Thyroid gland (tissue), 4 donors: ENCODE data around the gene WIPF1. TPM values are rescaled to one million over a fixed set of nuclear protein-coding genes. Genes with fewer than 3 reads are reported as not detected.

ENCODE experiments used
- DNase-seq, 2 donors: peaks; one replicate each; pipeline ENCODE4 v3.0.0-alpha.2; 2019
- H3K27ac ChIP-seq, 3 donors: fragments of 200-600 bp; sonication (generic); 1 replicate in 2 of 3; 2 replicates in 1 of 3; pipeline ENCODE4 v1.5.1; 2016 to 2019; ENCODE audit warnings: mild to moderate bottlenecking in 1 of 3, moderate library complexity in 1 of 3
- H3K27me3 ChIP-seq: fragments of 200-600 bp; sonication (generic); one replicate; pipeline ENCODE4 v1.5.1; 2019
- H3K36me3 ChIP-seq, 2 donors: fragments of 200-600 bp; sonication (generic); one replicate each; pipeline ENCODE4 v1.5.1; 2016 to 2019
- H3K4me1 ChIP-seq, 2 donors: fragments of 200-600 bp; sonication (generic); one replicate each; pipeline ENCODE4 v1.5.1; 2017 to 2019
- H3K4me3 ChIP-seq, 3 donors: fragments of 200-600 bp; sonication (generic); replicated peaks in 1 of 3; 1 replicate in 2 of 3; 2 replicates in 1 of 3; pipeline ENCODE4 v1.5.1; 2016; ENCODE audit warnings: mild to moderate bottlenecking in 1 of 3
- H3K9me3 ChIP-seq: fragments of 200-600 bp; sonication (generic); one replicate; pipeline ENCODE4 v1.5.1; 2017
- POLR2A ChIP-seq, 2 donors: fragments of 450-650 bp; IDR thresholded peaks; one replicate each; pipeline ENCODE4 v1.6.1; 2017; ENCODE audit warnings: antibody characterized with exemption in 2 of 2, mild to moderate bottlenecking in 2 of 2, moderate library complexity in 1 of 2
- WGBS, 2 donors: methylation state at CpG; one replicate each; pipeline ENCODE4 v1.1.5; 2017; 5-methylcytosine and 5-hydroxymethylcytosine counted together
- intact Hi-C: fragments of 100-400 bp; cut with DNase I; formaldehyde crosslinking; loops from one replicate; pipeline ENCODE4 v1.15.1; 2023
- total RNA-seq, 4 donors: library from RNA; depleted of rRNA; stranded (reverse); fragments of >200 nt; gene quantifications; one replicate each; pipeline ENCODE4 v1.2.3, GENCODE V29; 2016
- TF ChIP-seq, protein P1 (sequence below), 6 experiments: fragments of 200-600 bp in 3 of 6; fragments of 450-650 bp in 3 of 6; sonication (generic) in 3 of 6; IDR thresholded peaks; one replicate each; pipeline ENCODE4 v1.5.1; 2016 to 2019; ENCODE audit warnings: antibody characterized with exemption in 6 of 6, mild to moderate bottlenecking in 2 of 6, inconsistent platforms in 1 of 6, moderate library complexity in 1 of 6

The WIPF1 gene
- total RNA-seq, 4 donors from 2014 or later: 15.2 to 32.7 (median 21.3) TPM

GRCh38 chr2:174607584-174607983 lies 10.0 kb upstream of the WIPF1 start:
- Histone ChIP-seq H3K9me3 (no peaks in the 10 kb centered on the region), H3K4me1 (peaks cover 33 to 54% of the 10 kb centered on the region in 2 donors), H3K27me3 (no peaks in the 10 kb centered on the region), H3K36me3 (no peaks in the 10 kb centered on the region), H3K4me3 (no peak overlapping the region), H3K27ac (peak overlapping the region; percentile 12 to 45 (median 18))
- DNase-seq: no peak
- intact Hi-C loops: loop anchor here (10.0 kb wide), 1 partner anchor 77 kb away; no protein-coding TSS in a partner anchor
- 41% methylated on average over 3 of the region's 3 CpGs for WGBS, 2 donors
- TF ChIP-seq, protein P1, sequence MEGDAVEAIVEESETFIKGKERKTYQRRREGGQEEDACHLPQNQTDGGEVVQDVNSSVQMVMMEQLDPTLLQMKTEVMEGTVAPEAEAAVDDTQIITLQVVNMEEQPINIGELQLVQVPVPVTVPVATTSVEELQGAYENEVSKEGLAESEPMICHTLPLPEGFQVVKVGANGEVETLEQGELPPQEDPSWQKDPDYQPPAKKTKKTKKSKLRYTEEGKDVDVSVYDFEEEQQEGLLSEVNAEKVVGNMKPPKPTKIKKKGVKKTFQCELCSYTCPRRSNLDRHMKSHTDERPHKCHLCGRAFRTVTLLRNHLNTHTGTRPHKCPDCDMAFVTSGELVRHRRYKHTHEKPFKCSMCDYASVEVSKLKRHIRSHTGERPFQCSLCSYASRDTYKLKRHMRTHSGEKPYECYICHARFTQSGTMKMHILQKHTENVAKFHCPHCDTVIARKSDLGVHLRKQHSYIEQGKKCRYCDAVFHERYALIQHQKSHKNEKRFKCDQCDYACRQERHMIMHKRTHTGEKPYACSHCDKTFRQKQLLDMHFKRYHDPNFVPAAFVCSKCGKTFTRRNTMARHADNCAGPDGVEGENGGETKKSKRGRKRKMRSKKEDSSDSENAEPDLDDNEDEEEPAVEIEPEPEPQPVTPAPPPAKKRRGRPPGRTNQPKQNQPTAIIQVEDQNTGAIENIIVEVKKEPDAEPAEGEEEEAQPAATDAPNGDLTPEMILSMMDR (IDR thresholded peaks at IDR 0.05): no peak
- TF ChIP-seq POLR2A (IDR thresholded peaks at IDR 0.05): no peak

GRCh38 chr2:174606336-174606735 lies 8.7 kb upstream of the WIPF1 start:
- WGBS, 2 donors: 29 to 30% methylated on average over 3 of the region's 3 CpGs

GRCh38 chr2:174605687-174606086 lies 8.1 kb upstream of the WIPF1 start:
- Histone ChIP-seq H3K27ac (peak overlapping the region; percentile 7 to 31 (median 17)), H3K4me3 (no peak overlapping the region), H3K9me3 (no peaks in the 10 kb centered on the region), H3K4me1 (peaks cover 28 to 42% of the 10 kb centered on the region in 2 donors), H3K27me3 (no peaks in the 10 kb centered on the region), H3K36me3 (no peaks in the 10 kb centered on the region)
- TF ChIP-seq, protein P1 (IDR thresholded peaks at IDR 0.05): peak in 5 of 6 experiments; percentile 10 to 57 (median 40)
- no peak for TF ChIP-seq POLR2A (IDR thresholded peaks at IDR 0.05)
- intact Hi-C loops: loop anchor here (10.0 kb wide), 1 partner anchor 79 kb away; no protein-coding TSS in a partner anchor
- no peak for DNase-seq

More at GRCh38 chr2:174606336-174606735, 8.7 kb upstream of the WIPF1 start:
- H3K4me3 ChIP-seq: no peak overlapping the region
- H3K27me3 ChIP-seq: no peaks in the 10 kb centered on the region
- DNase-seq: peak; percentile 33 to 36
- no peaks in the 10 kb centered on the region for H3K9me3 ChIP-seq
- peaks cover 29 to 47% of the 10 kb centered on the region in 2 donors for H3K4me1 ChIP-seq
- TF ChIP-seq, protein P1 (IDR thresholded peaks at IDR 0.05): no peak
- no peak for TF ChIP-seq POLR2A (IDR thresholded peaks at IDR 0.05)
- peak overlapping the region; percentile 7 to 31 (median 17) for H3K27ac ChIP-seq
- intact Hi-C loops: loop anchor here (10.0 kb wide), 1 partner anchor 78 kb away; no protein-coding TSS in a partner anchor
- no peaks in the 10 kb centered on the region for H3K36me3 ChIP-seq

- peaks cover 21 to 25% of the 10 kb centered on the region in 2 donors for H3K4me1 ChIP-seq
- peak; percentile 33 to 62 for DNase-seq
- WGBS, 2 donors: 44 to 55% methylated on average over 3 of the region's 3 CpGs
- H3K27me3 ChIP-seq: no peaks in the 10 kb centered on the region
- TF ChIP-seq POLR2A (IDR thresholded peaks at IDR 0.05): no peak
- TF ChIP-seq, protein P1 (IDR thresholded peaks at IDR 0.05): peak in 3 of 6 experiments; percentile 40 to 57 (median 45)
- intact Hi-C loops: loop anchor here (10.0 kb wide), 1 partner anchor 82 kb away; no protein-coding TSS in a partner anchor
- no peaks in the 10 kb centered on the region for H3K36me3 ChIP-seq
- no peaks in the 10 kb centered on the region for H3K9me3 ChIP-seq
- H3K27ac ChIP-seq: no peak overlapping the region
- H3K4me3 ChIP-seq: no peak overlapping the region
Measured at GRCh38 chr2:174603280-174603679, 5.7 kb upstream of the WIPF1 start.

- no peak overlapping the region for H3K4me3 ChIP-seq
- WGBS, 2 donors: 82 to 84% methylated on average over 3 of the region's 3 CpGs
- no peak for DNase-seq
- no peak overlapping the region for H3K27ac ChIP-seq
- H3K4me1 ChIP-seq: peaks cover 21 to 24% of the 10 kb centered on the region in 2 donors
- H3K27me3 ChIP-seq: no peaks in the 10 kb centered on the region
- no peaks in the 10 kb centered on the region for H3K9me3 ChIP-seq
- no peaks in the 10 kb centered on the region for H3K36me3 ChIP-seq
- no peak for TF ChIP-seq POLR2A (IDR thresholded peaks at IDR 0.05)
- TF ChIP-seq, protein P1 (IDR thresholded peaks at IDR 0.05): no peak
- intact Hi-C loops: loop anchor here (10.0 kb wide), 1 partner anchor 82 kb away; no protein-coding TSS in a partner anchor
Measured at GRCh38 chr2:174602745-174603144, 5.1 kb upstream of the WIPF1 start.
